HG02973 (cell line): ENCODE results near the gene BEST1.
"Not testable (repeated sequence)": the region's sequence is repeated elsewhere in the genome, so short reads cannot be mapped to it uniquely, and the experiment has no call there.

Source experiments
- ATAC-seq: cut with Tn5 transposase; IDR thresholded peaks from one replicate; pipeline ENCODE4 v1.9.1; 2021; ENCODE audit warnings: moderate library complexity; ENCODE audit not compliant: unreplicated experiment

The BEST1 gene

DNA sequence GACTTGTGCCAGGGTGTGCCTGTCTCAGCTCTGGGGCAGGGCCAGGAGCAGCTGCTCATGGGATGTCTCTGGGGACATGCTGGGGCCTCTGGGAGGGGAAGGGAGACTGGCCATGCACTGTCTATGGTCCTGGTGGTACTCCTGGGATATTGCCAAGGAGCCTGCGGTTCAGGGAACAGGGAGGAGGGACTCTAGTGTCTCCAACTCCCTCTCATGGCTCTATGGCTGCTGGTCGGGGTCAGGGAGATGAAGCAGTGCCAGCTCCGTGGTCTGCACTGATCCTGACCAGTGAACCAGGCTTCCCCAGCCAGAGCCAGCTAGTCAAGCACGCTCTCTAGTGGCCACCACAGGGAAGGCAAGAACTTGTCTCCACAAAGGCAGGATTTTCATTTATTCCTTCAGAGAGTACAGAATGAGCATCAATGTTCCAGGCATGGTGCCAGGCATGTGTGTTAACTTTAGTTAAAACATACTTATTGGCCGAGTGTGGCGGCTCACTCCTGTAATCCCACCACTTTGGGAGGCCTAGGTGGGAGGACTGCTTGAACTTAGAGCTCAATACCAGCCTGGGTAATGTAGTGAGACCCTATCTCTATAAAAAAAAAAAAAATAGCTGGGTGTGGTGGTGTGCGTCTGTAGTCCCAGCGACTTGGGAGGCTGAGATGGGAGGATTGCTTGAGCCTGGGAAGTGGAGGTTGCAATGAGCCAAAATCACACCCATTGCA is 2.5 kb upstream of the BEST1 start:
- ATAC-seq = no peak

DNA sequence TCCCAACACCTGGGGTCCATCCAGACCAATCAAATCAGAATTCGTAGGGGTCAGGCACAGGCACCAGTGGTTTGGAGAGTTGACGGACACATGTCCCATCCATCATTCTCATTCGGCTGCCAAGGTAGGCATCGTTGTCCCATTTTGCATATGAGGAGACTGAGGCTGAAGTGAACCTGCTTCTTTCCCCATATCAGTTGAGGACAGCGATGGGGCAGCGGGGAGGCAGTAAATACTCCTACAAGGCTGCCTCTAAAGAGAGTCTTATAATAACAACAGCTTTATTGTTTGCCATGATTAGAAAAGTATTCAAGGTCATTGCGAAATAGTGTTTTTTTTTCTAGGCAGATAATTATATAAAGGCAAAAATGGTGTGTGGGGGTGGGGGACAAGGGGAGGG is 1.6 kb upstream of the BEST1 start:
- no peak for ATAC-seq

DNA sequence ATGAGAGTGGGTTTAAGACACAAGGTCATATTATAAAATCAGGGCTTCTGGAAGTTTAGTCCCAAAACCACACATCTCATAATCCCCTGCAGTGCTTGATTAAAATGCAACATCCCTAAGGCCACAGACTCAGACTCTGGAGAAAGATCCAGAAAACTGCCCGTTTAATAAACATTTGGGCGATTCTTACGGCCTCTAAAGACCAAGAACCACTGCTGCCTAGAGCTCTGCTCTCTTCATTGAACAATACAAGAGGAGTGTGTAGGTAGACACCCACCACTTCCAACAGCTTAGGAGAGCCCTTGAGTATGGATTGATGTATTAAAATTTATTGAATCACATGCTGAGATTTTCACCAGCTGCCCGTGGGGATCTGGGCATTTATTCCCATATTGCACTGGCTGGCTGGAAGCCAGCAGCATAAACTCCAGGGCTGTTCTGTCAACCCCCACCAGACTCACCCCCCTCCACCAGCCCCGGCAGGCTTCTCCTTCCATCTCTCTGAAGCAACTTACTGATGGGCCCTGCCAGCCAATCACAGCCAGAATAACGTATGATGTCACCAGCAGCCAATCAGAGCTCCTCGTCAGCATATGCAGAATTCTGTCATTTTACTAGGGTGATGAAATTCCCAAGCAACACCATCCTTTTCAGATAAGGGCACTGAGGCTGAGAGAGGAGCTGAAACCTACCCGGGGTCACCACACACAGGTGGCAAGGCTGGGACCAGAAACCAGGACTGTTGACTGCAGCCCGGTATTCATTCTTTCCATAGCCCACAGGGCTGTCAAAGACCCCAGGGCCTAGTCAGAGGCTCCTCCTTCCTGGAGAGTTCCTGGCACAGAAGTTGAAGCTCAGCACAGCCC is 749 bp upstream of the BEST1 start:
- ATAC-seq = no peak

DNA sequence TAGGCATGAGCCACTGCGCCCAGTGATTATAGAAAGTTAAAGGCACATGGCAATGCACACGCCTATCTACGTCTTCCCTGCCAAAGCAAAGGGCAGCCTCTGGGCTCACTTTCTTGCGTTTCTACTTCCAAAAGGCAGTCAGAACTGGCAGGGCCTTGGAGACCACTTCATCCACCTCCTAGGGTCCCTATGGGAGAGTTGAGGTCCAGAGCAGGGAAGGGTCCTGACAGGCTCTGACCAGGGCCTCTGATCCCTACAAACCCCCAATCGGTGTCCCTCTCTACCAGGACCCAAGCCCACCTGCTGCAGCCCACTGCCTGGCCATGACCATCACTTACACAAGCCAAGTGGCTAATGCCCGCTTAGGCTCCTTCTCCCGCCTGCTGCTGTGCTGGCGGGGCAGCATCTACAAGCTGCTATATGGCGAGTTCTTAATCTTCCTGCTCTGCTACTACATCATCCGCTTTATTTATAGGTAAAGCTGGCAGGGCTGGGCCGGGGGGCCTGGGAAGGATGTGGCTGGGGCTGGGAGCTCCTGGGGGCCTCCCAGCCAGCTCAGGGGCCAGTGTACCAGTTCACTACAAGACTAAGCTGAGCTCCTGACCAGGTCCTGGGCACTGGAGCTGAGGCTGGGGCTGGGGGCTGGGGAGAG is 1.5 kb downstream of the BEST1 start:
- ATAC-seq = no peak

DNA sequence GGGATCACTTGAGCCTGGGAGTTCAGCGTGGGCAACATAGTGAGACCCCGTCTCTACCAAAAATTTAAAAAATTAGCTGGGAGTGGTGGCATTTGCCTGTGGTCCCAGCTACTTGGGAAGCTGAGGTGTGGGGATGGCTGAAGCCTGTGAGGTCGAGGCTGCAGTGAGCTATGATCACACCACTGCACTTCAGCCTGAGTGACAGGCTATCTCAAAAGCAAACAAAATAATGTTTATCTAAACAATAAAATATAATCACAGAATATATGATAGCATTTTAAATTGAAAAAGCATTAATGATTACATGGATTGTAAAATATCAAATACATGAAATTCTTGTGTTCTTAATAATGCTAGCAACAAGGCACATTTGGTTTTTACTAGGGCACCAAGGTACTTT is 2.7 kb downstream of the BEST1 start:
- ATAC-seq = no peak

DNA sequence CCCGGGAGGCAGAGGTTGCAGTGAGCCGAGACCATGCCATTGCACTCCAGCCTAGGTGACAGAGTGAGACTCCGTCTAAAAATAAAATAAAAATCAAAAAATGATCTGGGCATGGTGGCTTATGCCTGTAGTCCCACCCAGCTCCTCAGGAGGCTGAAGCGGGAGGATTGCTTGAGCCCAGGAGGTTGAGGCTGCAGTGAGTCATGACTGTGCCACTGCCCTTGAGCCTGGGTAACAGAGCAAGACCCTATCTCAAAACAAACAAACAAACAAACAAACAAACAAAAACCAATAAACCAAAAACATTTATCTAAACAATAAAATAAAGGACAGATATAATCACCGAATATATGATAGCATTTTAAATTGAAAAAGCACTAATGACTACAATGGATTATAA is 3.5 kb downstream of the BEST1 start:
- ATAC-seq = not testable (repeated sequence)

DNA sequence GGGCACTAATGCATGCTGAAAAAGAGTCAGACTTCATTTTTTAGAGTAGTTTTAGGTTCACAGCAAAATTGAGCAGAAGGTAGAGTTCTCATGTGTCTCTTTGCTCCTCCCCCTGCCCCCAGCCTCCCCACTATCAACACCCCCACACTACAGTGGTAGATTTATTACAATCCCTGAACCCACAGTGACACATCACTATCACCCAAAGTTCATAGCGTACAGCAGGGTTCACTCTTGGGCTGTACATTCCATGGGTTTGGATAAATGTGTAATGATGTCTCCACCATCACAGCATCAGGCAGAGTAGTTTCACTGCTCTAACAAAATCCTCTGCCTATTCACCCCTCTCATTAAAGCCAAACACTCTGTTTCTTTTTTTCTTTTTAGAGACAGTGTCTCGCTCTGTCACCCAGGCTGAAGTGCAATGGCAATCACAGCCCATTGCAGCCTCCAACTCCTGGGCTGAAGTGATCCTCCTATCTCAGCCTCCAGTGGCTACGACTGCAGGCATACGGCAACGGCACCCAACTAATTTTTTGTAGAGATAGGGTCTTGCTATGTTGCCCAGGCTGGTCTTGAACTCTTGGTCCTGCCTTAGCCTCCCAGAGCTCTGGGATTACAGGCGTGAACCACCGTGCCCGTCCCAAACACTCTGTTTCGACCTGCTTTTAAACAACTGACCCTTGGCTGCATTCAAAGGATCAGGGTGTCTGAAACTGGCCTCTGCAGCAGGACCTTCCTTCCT is 4.1 kb downstream of the BEST1 start:
- no peak for ATAC-seq

DNA sequence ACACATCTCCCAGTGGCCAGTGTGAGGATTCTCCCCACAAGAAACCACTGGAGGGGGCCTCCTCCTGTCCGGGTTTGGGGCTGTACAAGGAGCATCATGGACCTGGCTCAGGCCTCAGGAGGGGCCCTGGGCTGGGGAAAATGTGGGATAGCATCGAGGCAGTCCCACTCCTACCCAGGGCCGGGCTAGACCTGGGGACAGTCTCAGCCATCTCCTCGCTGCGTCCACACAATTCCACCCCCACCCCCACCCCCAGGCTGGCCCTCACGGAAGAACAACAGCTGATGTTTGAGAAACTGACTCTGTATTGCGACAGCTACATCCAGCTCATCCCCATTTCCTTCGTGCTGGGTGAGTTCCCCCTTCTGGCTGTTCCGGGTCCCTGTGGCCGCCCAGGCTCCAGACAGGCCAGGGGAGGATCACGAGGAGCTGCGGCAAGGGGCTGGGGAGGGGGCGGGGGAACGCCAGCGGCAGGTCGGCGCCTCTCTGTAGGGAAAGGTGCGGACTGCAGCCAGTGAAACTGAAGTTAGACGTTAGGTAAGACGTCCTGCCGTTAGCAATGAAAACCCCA is 4.8 kb downstream of the BEST1 start:
- no peak for ATAC-seq

DNA sequence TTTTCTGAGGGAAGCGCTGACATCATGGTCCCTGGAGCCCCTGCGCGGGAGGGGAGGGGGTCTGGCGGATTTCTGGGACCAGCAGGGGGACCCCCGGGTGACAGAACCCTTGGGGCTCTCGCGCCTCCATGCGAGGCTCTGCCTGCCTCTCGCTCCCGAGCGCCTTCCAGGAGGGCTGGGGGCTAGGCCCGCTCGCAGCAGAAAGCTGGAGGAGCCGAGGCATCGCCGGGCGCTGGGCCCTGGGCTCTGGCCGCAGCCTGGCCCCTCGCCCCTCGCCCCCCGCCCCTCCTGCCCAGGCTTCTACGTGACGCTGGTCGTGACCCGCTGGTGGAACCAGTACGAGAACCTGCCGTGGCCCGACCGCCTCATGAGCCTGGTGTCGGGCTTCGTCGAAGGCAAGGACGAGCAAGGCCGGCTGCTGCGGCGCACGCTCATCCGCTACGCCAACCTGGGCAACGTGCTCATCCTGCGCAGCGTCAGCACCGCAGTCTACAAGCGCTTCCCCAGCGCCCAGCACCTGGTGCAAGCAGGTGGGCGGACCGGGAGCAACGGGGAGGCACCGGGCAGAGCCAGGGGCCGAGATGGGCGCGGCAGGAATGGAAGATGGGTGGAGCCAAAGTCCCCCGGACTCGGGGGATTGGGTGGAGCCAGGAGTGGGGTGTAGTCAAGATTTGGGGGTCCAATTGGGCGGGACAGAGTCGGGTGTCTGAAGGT is 5.4 kb downstream of the BEST1 start:
- no peak for ATAC-seq

DNA sequence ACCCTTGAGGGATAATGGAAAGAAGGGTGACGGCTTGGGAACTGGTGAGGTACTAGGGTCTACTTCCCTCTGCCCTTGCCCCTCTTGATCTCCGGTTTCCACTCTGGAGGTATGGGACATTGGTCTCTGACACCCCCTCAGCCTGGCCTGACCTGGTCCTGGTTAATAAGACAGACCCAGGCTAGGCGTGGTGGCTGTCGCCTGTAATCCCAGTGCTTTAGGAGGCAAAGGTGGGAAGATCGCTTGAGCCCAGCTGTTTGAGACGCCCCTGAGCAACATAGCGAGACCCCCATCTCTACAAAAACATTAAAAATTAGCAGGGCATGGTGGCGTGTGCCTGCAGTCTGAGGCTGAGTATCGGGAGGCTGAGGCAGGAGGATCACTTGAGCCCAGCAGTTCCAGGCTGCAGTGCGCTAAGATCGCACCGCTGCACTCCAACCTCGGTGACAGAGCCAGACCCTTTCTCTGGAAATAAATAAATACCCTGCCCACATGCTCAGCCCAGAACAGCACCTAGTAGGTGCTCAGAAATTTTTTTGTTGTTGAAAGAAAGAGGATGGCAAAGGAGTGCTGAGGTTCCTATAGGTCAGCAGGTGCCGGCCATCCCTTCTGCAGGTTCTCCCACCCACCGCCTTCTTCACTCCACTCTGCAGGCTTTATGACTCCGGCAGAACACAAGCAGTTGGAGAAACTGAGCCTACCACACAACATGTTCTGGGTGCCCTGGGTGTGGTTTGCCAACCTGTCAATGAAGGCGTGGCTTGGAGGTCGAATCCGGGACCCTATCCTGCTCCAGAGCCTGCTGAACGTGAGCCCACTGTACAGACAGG is 6.3 kb downstream of the BEST1 start:
- no peak for ATAC-seq

DNA sequence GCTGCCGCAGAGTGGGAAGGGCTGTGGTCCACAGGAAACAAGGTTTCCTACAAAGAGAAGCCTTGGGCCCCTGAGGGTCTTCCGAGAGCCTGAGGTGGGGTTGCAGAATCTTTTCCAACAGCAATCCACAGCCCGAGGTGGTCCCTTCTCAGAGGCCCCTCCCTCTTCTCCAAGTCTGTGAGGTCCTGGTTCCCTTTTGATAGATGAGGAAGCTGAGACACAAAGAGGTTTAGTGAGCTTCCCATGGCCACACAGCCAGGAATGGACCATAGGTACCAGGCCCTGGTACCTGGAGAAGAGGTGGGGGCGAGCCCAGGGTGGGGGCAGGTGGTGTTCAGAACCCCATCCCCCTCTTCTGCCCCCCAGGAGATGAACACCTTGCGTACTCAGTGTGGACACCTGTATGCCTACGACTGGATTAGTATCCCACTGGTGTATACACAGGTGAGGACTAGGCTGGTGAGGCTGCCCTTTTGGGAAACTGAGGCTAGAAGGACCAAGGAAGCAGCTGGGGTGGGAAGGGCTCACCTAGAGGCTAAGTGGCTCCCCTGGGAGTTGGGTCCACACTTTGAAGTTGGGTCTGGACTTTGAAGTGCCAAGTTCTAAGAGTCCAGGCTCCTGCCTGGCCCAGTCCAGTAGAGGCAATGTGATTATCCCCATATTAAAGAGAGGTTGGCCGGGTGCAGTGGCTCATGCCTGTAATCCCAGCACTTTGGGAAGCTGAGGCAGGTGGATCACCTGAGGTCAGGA is 7.0 kb downstream of the BEST1 start:
- ATAC-seq = no peak

DNA sequence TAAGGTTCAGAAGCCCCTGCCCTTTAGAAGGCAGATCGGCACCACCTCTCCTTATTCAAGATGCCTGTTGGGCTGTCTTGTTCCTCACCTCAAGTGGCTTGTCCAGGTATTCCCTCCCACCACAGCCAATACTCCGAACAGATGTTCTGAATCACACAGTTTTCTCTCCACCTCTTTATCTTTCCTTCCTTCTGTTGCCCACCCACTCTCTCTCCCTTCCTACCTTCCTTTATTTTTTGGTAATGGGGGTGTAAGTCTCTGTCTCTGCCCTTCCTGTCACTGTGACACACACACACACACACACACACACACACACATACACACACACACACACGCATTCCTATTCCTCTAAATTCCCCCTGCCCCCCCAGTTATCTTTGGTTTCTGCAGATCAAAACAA is 8.4 kb downstream of the BEST1 start:
- no peak for ATAC-seq

DNA sequence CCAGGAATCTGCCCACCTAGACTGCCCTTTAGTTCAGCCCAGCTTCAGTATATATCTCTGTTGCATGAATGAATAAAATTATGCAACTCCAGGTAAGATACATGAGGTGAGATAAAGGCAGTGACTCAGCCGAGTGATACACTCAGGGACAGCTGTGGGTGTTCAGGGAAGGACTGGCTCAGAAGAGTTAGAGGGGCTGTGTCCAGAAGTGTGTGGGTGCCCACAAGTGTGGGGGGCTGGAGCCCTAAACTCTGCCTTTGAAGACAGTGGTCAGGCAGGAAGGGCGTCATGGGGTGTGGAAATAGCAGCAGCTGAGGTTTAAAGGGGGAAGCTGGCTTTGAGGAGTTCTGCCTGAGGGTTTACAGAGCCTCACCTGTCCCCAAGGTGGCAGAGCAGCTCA is 9.0 kb downstream of the BEST1 start:
- no peak for ATAC-seq

DNA sequence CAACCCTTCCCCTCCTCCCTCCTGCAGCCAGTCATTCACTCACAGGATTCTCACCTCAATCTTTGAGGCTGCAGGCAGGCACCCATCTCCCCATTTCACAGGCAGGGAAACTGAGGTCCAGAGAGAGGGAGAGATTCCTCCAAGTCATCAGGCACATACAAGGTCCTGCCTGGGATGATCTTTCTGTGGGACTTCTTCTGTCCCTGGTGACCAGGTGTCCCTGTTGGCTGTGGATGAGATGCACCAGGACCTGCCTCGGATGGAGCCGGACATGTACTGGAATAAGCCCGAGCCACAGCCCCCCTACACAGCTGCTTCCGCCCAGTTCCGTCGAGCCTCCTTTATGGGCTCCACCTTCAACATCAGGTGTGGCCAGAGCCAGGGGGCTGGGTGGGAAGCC is 9.5 kb downstream of the BEST1 start:
- no peak for ATAC-seq

DNA sequence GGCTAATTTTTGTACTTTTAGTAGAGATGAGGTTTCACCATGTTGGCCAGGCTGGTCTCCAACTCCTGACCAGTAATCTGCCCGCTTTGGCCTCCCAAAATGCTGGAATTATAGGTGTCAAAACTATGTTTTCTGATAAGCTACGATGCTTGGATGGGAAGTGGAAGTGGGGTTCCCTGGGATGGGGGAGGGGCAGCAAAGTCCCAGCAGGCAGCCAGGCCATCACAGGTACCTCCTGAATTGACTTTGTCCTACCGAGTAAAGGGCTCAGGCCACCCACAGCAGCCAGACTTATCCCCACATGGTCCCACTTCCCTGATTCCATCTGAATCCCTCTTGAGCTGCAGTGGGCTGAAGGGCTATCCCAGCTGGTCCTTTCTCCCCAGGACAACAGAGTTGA is 10.4 kb downstream of the BEST1 start:
- no peak for ATAC-seq

DNA sequence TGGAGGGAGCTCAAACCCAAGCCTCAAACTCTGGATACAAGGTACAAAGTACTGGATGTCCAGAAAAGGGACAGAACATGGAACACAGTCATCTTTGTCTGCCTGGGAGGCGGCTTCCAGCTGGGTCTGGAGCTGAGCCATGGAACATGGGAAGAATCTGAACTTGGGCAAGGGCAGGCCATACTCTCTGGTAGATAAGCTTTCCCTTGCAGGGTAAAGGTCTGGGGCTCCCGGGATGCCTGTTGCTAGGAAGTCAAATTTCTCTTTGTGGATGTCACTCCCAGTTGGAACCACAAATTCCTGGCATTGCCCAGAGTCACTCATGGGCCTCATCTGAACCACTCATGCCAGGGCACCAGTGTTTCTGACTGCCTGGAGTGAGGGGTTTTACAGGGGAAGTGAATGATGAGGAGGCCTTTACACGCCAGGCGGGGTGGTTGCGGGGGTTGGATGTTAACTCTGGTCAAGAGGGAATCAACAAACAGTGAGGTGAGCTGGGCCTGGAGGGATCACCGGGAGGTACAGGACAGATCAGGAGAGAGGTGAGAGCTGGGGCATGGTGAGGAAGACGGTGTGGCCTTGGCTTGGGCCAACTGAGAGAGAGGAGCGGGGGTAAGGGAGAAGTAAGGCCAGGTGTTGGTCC is 11.5 kb downstream of the BEST1 start:
- no peak for ATAC-seq

DNA sequence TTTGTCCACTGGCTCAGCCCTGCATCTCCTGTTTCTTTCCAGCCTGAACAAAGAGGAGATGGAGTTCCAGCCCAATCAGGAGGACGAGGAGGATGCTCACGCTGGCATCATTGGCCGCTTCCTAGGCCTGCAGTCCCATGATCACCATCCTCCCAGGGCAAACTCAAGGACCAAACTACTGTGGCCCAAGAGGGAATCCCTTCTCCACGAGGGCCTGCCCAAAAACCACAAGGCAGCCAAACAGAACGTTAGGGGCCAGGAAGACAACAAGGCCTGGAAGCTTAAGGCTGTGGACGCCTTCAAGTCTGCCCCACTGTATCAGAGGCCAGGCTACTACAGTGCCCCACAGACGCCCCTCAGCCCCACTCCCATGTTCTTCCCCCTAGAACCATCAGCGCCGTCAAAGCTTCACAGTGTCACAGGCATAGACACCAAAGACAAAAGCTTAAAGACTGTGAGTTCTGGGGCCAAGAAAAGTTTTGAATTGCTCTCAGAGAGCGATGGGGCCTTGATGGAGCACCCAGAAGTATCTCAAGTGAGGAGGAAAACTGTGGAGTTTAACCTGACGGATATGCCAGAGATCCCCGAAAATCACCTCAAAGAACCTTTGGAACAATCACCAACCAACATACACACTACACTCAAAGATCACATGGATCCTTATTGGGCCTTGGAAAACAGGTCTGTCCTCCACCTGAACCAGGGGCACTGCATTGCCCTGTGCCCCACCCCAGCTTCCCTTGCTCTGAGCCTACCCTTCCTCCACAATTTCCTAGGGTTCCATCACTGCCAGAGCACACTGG is 12.3 kb downstream of the BEST1 start:
- ATAC-seq = no peak

DNA sequence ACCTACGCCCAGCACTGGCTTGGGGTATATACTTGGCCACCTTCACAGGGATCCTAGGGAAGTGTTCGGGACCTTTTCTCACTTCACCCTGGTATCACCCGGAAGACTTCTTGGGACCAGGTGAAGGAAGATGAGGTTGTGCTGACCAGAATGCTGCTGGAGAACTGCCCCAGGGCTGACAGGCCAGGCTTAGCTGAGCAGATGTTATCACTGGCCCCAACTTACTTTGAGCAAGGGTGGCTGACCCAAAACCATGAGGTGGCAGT is 12.8 kb downstream of the BEST1 start:
- ATAC-seq = no peak
